Neural progenitor cell (in vitro differentiated cells): ENCODE data around the gene WIPF3. TPM values are rescaled to one million over a fixed set of nuclear protein-coding genes. Genes with fewer than 3 reads are reported as not detected.

Experiments
- DNase-seq: peaks from one replicate; pipeline ENCODE4 v3.0.0-alpha.2; 2016; ENCODE audit warnings: low spot score
- H2AFZ ChIP-seq: fragments of 200-600 bp; sonication (generic); replicated peaks from 2 replicates; pipeline ENCODE4 v1.6.1; 2016; ENCODE audit warnings: antibody characterized with exemption
- H3F3A ChIP-seq: fragments of 200-600 bp; sonication (generic); 2 replicates; pipeline ENCODE4 v1.6.1; 2016; ENCODE audit warnings: antibody characterized with exemption, low read depth
- H3K27ac ChIP-seq: fragments of 200-600 bp; sonication (generic); 2 replicates; pipeline ENCODE4 v1.5.1; 2016; ENCODE audit warnings: mild to moderate bottlenecking
- H3K27me3 ChIP-seq: fragments of 200-600 bp; sonication (generic); 2 replicates; pipeline ENCODE4 v1.6.1; 2016; ENCODE audit warnings: mild to moderate bottlenecking, moderate library complexity
- H3K36me3 ChIP-seq: fragments of 200-600 bp; sonication (generic); 2 replicates; pipeline ENCODE4 v1.5.1; 2016
- H3K4me1 ChIP-seq: fragments of 200-600 bp; sonication (generic); 2 replicates; pipeline ENCODE4 v1.6.1; 2016; ENCODE audit warnings: mixed run types
- H3K4me2 ChIP-seq: fragments of 200-600 bp; sonication (generic); 2 replicates; pipeline ENCODE4 v1.6.1; 2016
- H3K4me3 ChIP-seq: fragments of 200-600 bp; sonication (generic); 2 replicates; pipeline ENCODE4 v1.5.1; 2016
- H3K79me2 ChIP-seq: fragments of 200-600 bp; sonication (generic); 2 replicates; pipeline ENCODE4 v1.6.1; 2016; ENCODE audit warnings: low read depth
- H3K9ac ChIP-seq: fragments of 200-600 bp; sonication (generic); 2 replicates; pipeline ENCODE4 v1.6.1; 2016
- H3K9me3 ChIP-seq: fragments of 200-600 bp; sonication (generic); 2 replicates; pipeline ENCODE4 v1.5.1; 2016; ENCODE audit warnings: low read depth
- H4K20me1 ChIP-seq: fragments of 200-600 bp; sonication (generic); 2 replicates; pipeline ENCODE4 v1.6.1; 2016; ENCODE audit warnings: low read depth
- H3K27ac Mint-ChIP-seq: 3 replicates; pipeline ENCODE4 v1.8.0; 2021; ENCODE audit warnings: mixed read lengths
- H3K27me3 Mint-ChIP-seq: 2 replicates; pipeline ENCODE4 v1.8.0; 2022; ENCODE audit warnings: low read depth, mild to moderate bottlenecking, inconsistent platforms, moderate library complexity, mixed read lengths; ENCODE audit not compliant: insufficient read depth
- H3K36me3 Mint-ChIP-seq: 3 replicates; pipeline ENCODE4 v1.8.0; 2021; ENCODE audit warnings: mixed read lengths
- H3K4me1 Mint-ChIP-seq: 3 replicates; pipeline ENCODE4 v1.8.0; 2021; ENCODE audit warnings: mixed read lengths
- H3K4me3 Mint-ChIP-seq: 3 replicates; pipeline ENCODE4 v1.8.0; 2021; ENCODE audit warnings: mild to moderate bottlenecking, moderate library complexity, mixed read lengths
- H3K9me3 Mint-ChIP-seq: 3 replicates; pipeline ENCODE4 v1.8.0; 2020; ENCODE audit warnings: mixed read lengths
- CTCF ChIP-seq: fragments of 200-600 bp; sonication (generic); IDR thresholded peaks from 2 replicates; pipeline ENCODE4 v1.5.1; 2017; ENCODE audit warnings: antibody characterized with exemption, mild to moderate bottlenecking
- EZH2 ChIP-seq: fragments of 200-600 bp; sonication (generic); IDR thresholded peaks from 2 replicates; pipeline ENCODE4 v1.6.1; 2017; ENCODE audit warnings: antibody characterized with exemption, mild to moderate bottlenecking, moderate library complexity
- EZH2phosphoT487 ChIP-seq: fragments of 200-600 bp; sonication (generic); IDR thresholded peaks from 2 replicates; pipeline ENCODE4 v1.6.1; 2017; ENCODE audit warnings: antibody characterized with exemption
- total RNA-seq: library from RNA; depleted of rRNA; stranded (reverse); fragments of >200 nt; gene quantifications from 2 replicates; pipeline ENCODE4 v1.2.3, GENCODE V29; 2015; ENCODE audit warnings: low replicate concordance

The WIPF3 gene
- total RNA-seq, 1 donor from 2014 or later: 5.2 TPM

- H3K27me3 Mint-ChIP-seq: peaks cover 3% of the 10 kb centered on the region
Observed at GRCh38 chr7:29794959-29795629, 11.2 kb upstream of the WIPF3 start.

GRCh38 chr7:29795696-29796580, 10.4 kb upstream of the WIPF3 start:
- Histone ChIP-seq H3K4me3 (no peak overlapping the region), H3K9me3 (no peaks in the 10 kb centered on the region), H3K27ac (no peak overlapping the region), H3K79me2 (no peaks in the 10 kb centered on the region), H3F3A (peaks cover 14% of the 10 kb centered on the region), H3K36me3 (no peaks in the 10 kb centered on the region), H4K20me1 (no peaks in the 10 kb centered on the region), H3K4me2 (no peak overlapping the region), H3K27me3 (no peaks in the 10 kb centered on the region), H3K9ac (no peak overlapping the region), H3K4me1 (peaks cover 23% of the 10 kb centered on the region), H2AFZ (no peak overlapping the region)
- H3K27me3 Mint-ChIP-seq: peaks cover 3% of the 10 kb centered on the region
- H3K36me3 Mint-ChIP-seq: no peaks in the 10 kb centered on the region
- H3K27ac Mint-ChIP-seq: no peak overlapping the region
- peaks cover 2% of the 10 kb centered on the region for H3K4me1 Mint-ChIP-seq
- DNase-seq: no peak
- no peak for TF ChIP-seq EZH2phosphoT487
- no peak for TF ChIP-seq EZH2
- no peak for TF ChIP-seq CTCF
- no peaks in the 10 kb centered on the region for H3K9me3 Mint-ChIP-seq
- H3K4me3 Mint-ChIP-seq: no peak overlapping the region

More at GRCh38 chr7:29794959-29795629, 11.2 kb upstream of the WIPF3 start:
- peaks cover 14% of the 10 kb centered on the region for H3F3A ChIP-seq
- Mint-ChIP-seq H3K9me3 (no peaks in the 10 kb centered on the region), H3K36me3 (no peaks in the 10 kb centered on the region), H3K4me1 (peaks cover 2% of the 10 kb centered on the region), H3K4me3 (no peak overlapping the region), H3K27ac (no peak overlapping the region)
- H3K4me1 ChIP-seq: peaks cover 23% of the 10 kb centered on the region
- no peaks in the 10 kb centered on the region for H3K9me3 ChIP-seq
- no peak overlapping the region for H2AFZ ChIP-seq
- no peak overlapping the region for H3K27ac ChIP-seq
- no peak overlapping the region for H3K4me3 ChIP-seq
- no peak for DNase-seq
- no peak overlapping the region for H3K4me2 ChIP-seq
- H3K79me2 ChIP-seq: no peaks in the 10 kb centered on the region
- no peak for TF ChIP-seq EZH2
- no peak for TF ChIP-seq EZH2phosphoT487
- TF ChIP-seq CTCF: no peak
- H3K27me3 ChIP-seq: no peaks in the 10 kb centered on the region
- H3K36me3 ChIP-seq: no peaks in the 10 kb centered on the region
- no peaks in the 10 kb centered on the region for H4K20me1 ChIP-seq
- H3K9ac ChIP-seq: no peak overlapping the region

- peaks cover 14% of the 10 kb centered on the region for H3F3A ChIP-seq
- no peak overlapping the region for H3K4me2 ChIP-seq
- H3K4me1 Mint-ChIP-seq: peaks cover 2% of the 10 kb centered on the region
- H3K4me1 ChIP-seq: peaks cover 23% of the 10 kb centered on the region
- H3K27me3 Mint-ChIP-seq: peaks cover 3% of the 10 kb centered on the region
- no peak overlapping the region for H3K27ac ChIP-seq
- no peaks in the 10 kb centered on the region for H4K20me1 ChIP-seq
- no peak overlapping the region for H3K4me3 Mint-ChIP-seq
- no peaks in the 10 kb centered on the region for H3K9me3 ChIP-seq
- no peaks in the 10 kb centered on the region for H3K27me3 ChIP-seq
- H2AFZ ChIP-seq: no peak overlapping the region
- DNase-seq: no peak
- H3K9ac ChIP-seq: no peak overlapping the region
- no peaks in the 10 kb centered on the region for H3K79me2 ChIP-seq
- no peaks in the 10 kb centered on the region for H3K9me3 Mint-ChIP-seq
- H3K4me3 ChIP-seq: no peak overlapping the region
- no peak overlapping the region for H3K27ac Mint-ChIP-seq
- no peaks in the 10 kb centered on the region for H3K36me3 ChIP-seq
- TF ChIP-seq EZH2phosphoT487: no peak
- no peak for TF ChIP-seq EZH2
- TF ChIP-seq CTCF: no peak
- no peaks in the 10 kb centered on the region for H3K36me3 Mint-ChIP-seq
Observed at GRCh38 chr7:29797112-29797944, 9.0 kb upstream of the WIPF3 start.
